ENCODE data around the gene MROH2B.

MROH2B gene

DNA sequence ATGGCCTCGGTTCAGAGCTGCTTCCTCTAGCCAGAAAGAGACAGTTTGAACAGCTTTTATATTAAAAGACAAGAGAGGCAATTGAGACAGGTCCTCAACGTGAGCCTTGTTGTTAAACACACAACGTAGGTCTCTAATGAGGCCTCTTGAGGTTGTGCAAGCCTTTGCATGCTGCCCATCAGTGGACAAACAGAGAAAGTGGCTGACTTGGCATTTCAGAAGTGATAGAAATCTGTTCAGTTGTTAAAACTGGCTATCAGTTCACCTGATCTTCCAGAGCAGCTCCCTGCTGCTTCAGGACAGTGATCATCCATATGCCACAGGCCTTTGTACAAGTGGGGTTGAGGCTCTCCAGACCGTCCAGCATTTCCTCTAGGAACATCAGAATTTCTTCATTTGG, 58.8 kb downstream of the MROH2B start:
- no peak for DNase-seq

DNA sequence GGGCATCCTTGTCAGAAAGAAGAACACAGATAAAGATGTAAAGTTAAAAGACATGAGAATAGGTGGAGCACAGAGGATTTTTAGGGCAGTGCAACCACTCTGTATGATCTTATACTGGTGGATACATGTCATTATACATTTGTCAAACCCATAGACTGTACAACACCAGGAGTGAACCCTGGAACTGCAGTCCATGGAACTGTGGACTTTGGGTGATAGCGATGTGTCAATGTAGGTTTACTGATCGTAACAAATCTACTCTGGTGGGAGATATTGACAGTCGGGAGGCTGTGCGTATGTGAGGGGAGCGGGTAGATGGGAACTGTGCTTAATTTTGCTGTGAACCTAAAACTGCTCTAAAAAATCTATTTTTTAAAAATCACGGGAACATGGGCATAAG, 60.6 kb downstream of the MROH2B start:
- no peak for DNase-seq

DNA sequence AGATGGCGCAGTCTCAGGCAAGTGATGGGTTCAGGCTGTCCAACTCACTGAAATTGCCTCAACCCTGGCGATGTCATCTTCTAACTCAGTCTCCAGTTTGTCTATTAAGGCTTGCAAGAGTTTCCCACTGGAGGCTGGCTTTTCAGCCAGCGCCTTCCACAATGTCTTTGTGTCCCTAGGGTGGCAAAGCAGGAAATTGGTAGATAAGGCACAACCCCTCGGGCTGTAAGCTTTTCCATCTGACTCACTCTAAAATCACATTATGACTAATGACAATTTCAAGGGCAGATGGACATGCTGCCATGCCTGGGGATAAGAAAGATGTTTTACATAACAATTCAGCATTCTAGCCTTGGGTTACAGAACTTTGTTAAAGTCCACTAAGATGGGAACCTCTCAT, 61.9 kb downstream of the MROH2B start:
- DNase-seq = no peak

GRCh38 chr5:41004931-41005330, 66.2 kb downstream of the MROH2B start:
- no peak for DNase-seq

- no peak for DNase-seq
Measured at GRCh38 chr5:41003670-41004376, 67.3 kb downstream of the MROH2B start.

GRCh38 chr5:40999966-41000365, 71.2 kb downstream of the MROH2B start:
- no peak for DNase-seq

- no peak for DNase-seq
Measured at GRCh38 chr5:40999142-40999541, 72.0 kb downstream of the MROH2B start.

DNA sequence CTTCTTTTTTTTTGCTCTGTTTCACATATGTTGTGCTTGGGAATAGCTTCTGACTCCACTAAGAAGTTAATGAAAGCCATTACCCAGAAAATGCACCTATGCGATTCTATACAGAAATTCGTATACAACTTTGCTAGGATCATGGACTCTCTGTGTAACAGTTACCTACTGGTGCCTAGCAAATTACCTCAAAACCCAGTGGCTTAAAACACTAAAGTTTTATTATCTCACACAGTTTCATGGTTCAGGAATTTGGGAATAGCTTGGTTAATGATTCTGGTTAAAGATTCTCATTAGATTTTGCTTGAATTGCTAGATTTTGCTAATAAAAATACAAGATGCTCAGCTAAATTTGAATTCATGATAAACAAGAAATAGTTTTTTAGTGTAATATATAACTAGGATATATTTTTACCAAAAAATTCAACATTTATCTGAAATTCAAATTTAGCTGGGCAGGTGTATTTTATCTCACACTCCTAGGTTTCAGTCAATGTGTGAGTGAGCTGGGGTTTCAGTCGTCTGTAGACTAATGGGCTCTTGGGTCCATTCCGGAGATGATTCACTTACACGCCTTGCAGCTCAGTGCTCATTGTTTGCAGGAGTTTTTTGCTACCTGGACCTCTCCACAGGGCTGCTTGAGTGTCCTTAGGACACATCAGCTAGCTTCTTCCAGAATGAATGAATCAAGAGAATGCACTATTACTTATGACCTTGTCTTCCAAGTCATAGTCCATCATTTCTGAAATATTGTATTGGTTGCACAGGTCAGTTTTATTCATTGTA, 75.1 kb downstream of the MROH2B start:
- DNase-seq = no peak

DNA sequence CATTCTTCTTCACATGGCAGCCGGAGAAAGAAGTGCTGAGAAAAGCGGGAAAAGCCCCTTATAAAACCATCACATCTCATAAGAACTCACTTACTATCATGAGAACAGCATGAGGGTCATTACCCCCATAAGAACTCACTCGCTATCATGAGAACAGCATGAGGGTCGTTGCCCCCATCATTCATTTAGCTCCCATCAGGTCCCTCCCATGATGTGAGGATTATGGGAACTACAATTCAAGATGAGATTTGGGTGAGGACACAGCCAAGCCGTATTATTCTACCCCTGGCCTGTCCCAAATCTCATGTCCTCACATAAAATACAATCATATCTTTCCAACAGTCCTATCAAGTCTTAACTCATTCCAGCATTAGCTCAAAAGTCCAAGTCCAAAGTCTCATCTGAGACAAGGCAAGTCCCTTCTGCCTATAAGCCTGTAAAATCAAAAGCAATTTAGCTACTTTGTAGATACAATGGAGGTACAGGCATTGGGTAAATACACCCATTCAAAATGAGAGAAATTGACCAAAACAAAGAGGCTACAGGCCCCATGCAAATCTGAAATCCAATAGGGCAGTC, 79.1 kb downstream of the MROH2B start:
- no peak for DNase-seq

DNA sequence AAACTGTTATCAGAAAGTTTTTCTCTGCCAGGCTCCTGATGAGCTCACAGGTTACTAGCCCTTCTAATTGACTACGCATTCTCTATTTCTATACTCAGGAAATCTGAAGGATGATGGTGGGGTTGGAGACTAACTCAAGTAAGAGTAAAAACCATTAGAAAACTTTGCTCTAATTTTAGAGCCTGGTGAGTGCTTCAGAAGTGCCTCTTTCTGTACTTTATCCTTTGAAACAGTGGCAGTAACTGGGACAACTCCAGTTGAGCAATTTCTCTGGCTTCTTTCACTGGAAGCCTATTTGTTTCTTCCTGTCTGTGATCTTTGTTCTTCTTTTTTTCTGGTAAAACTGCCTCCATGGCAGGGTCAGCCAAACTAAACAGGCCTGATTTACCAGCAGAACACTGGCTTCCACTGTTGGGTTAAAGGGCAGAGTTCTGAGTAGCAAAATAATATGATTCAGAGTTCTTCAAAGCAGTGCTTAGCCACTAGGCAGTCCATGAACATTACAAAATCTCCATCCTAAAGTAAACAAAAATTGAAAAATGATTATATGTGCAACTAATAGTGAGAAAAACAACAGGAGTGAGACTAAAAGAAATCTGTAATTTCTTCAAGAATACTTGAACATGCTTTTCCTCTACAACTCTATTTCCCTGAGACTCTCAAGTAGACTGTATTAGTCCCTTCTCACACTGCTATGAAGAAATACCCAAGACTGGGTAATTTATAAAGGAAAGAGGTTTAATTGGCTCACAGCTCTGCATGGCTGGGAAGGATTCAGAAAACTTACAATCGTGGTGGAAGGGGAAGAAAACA, 79.8 kb downstream of the MROH2B start:
- no peak for DNase-seq

DNA sequence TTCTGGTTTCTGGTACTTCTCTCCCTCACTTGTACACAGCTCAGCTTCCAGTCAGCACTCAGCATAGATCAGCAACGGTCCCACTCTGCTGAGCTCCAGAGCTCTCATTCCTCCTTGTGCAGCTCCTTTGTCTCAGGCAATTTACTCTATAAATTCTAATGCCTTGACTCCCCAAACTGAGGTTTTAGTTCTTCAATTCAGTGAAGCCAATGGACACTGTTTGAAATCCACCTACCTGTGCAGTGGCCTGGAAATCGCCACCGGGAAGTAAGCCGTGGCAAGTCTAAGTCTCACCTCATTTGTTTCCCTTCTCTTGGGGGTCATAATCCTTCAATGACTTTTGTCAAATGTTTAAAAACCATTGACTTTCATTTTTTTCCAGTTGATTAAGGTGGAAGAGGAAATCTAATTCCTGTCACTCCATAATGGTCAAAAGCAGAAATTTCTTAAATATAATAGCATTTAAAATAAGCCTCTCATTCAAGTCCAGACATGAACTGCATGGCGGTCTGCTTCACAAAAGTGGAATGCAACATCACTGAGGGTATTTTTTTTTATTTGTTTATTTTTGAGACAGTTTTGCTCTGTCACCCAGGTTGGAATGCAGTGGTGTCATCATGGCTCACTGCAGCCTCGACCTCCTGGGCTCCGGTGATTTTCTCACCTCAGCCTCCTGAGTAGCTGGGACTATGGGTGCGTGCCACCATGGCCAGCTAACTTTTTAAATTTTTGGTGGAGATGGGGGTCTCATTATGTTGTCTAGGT, 82.2 kb downstream of the MROH2B start:
- no peak for DNase-seq

- DNase-seq = no peak
Measured at GRCh38 chr5:40987349-40987748, 83.8 kb downstream of the MROH2B start.

- no peak for DNase-seq
Measured at GRCh38 chr5:40986666-40987065, 84.5 kb downstream of the MROH2B start.

GRCh38 chr5:40985501-40985900, 85.6 kb downstream of the MROH2B start:
- no peak for DNase-seq

DNA sequence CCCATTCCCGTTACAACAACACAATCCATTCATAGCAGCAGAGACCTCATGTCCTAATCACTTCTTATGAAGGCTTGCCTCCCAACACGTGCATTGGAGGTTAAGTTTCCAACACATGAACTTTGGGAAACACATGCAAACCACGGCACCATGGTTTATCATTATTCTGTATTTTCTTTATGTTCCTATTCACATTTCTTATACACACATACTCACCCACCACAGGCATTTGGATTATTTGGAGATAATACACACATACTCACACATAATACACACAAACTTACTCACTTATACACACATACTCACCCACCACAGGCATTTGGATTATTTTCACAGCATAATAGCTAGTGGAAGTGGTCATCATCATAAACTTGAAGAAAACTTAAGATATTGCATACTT, 86.3 kb downstream of the MROH2B start:
- no peak for DNase-seq

- DNase-seq = no peak
Measured at GRCh38 chr5:40983781-40984180, 87.4 kb downstream of the MROH2B start.

DNA sequence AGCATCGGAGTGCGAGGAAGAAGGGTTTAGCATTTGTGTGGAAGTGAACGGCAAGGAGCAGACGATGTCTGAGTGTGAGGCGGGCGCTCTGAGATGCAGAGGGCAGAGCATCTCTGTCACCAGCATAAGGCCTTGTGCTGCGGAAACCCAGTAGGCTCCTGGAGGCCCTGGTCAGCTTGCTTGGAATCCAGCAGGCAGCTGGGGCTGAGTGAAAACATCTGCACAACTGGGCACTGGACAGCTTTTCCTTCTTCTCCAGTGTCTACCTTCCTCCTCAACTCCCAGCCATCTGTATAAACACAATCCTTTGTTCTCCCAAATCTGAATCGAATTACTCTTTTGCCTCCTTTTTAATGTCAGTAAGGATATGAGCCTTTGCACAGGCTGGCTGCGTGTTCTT, 89.7 kb downstream of the MROH2B start:
- no peak for DNase-seq

- no peak for DNase-seq
Measured at GRCh38 chr5:40976836-40977235, 94.3 kb downstream of the MROH2B start.

DNA sequence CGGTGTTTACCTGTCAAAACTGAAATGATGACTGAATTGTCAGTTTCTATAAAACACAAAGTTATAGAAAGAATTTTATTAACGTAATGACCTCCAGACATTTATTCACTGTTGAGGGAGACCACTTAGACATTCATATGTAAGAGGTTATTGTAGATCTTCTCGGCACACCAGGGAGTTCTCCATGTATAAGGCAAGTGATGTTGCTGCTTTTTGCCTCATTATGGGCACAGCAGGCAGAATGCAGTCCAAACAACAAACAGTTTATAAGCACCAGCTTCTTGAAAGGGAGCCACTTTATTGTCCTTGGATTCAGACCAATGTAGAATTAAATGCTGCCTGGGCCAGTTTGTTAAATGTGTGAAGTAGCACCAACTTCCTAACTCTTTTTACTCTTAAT, 95.1 kb downstream of the MROH2B start:
- DNase-seq = no peak

DNA sequence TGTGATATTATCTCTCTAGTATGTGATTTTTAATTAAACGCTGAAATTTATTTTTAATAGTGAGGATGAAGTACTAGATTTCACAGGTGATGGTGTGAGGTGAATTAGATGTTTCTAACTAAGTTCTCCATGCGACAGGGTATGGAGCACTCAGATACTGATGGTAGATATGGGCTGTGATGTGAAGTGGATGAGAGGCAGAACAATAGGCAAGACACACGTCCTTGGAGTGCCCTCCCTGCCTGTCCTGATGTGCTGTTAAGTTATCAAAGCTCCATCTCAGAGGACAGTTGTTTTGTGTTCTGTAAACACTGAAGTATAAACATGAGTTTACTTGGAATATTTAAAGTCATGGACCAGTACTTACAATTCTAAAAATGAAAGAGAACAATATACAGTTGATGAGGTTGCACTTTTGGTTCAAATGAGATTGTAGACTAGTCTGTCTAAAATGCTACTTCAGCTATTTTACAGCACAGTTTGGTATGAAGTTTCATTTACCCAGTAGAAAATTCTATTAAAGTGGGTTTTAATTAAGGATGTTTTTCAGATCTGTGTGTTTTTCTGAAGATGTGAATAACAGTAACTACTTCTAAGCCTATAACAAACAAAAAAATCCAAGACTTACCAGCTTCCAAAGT, 97.7 kb downstream of the MROH2B start:
- DNase-seq = no peak

DNA sequence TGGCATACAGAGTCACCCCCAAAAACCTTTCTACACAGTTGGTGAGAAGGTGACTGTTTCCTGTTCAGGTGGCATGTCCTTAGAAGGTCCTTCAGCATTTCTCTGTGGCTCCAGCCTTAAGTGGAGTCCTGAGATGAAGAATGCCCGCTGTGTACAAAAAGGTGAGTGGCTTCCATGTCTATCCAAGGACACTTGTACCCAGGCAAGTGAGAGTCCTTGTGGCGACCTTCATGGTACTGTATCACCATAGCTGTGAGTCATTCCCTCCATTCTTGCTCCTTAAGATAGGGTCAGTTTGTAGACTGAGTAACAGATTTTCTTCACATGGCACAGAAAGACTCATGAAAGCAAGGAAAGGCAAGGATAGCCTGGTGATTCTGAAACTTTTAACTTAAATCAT, 98.7 kb downstream of the MROH2B start:
- DNase-seq = no peak
